DOHH2 (cell line): ENCODE data around the gene ANTXR1.
"Not testable (repeated sequence)": the region's sequence is repeated elsewhere in the genome, so short reads cannot be mapped to it uniquely, and the experiment has no call there.

Experiments used
- H3F3A ChIP-seq: fragments of 200-600 bp; sonication (generic), shearing (Covaris generic); 2 replicates; pipeline ENCODE4 v1.6.0; 2016; ENCODE audit warnings: antibody characterized with exemption, mild to moderate bottlenecking; ENCODE audit not compliant: control insufficient read depth, insufficient read depth
- H3K27ac ChIP-seq: fragments of 200-600 bp; sonication (generic); 2 replicates; pipeline ENCODE4 v1.5.1; 2014; ENCODE audit warnings: low read depth, mild to moderate bottlenecking, low read length, moderate library complexity
- H3K27me3 ChIP-seq: fragments of 200-600 bp; sonication (generic); 2 replicates; pipeline ENCODE4 v1.6.1; 2014; ENCODE audit warnings: mild to moderate bottlenecking, low read length, mixed read lengths; ENCODE audit not compliant: control insufficient read depth
- H3K36me3 ChIP-seq: fragments of 200-600 bp; sonication (generic); 2 replicates; pipeline ENCODE4 v1.6.1; 2014; ENCODE audit warnings: mild to moderate bottlenecking, low read length, moderate library complexity, mixed read lengths; ENCODE audit not compliant: control insufficient read depth
- H3K4me1 ChIP-seq: fragments of 200-600 bp; sonication (generic); 2 replicates; pipeline ENCODE4 v1.6.1; 2014; ENCODE audit warnings: mild to moderate bottlenecking, low read length, mixed read lengths; ENCODE audit not compliant: control insufficient read depth
- H3K4me2 ChIP-seq: fragments of 200-600 bp; sonication (generic); 2 replicates; pipeline ENCODE4 v1.6.0; 2014; ENCODE audit warnings: mild to moderate bottlenecking, low read length, moderate library complexity
- H3K4me3 ChIP-seq: fragments of 200-600 bp; sonication (generic); 2 replicates; pipeline ENCODE4 v1.5.1; 2014; ENCODE audit warnings: mild to moderate bottlenecking, low read length, mixed read lengths
- H3K79me2 ChIP-seq: fragments of 200-600 bp; sonication (generic); 2 replicates; pipeline ENCODE4 v1.6.1; 2014; ENCODE audit warnings: mild to moderate bottlenecking, low read length, mixed read lengths; ENCODE audit not compliant: control insufficient read depth
- H3K9me2 ChIP-seq: fragments of 200-600 bp; sonication (generic); replicated peaks from 2 replicates; pipeline ENCODE4 v1.6.1; 2014; ENCODE audit warnings: mild to moderate bottlenecking, low read length, mixed read lengths; ENCODE audit not compliant: control insufficient read depth
- H3K9me3 ChIP-seq: fragments of 200-600 bp; sonication (generic); 2 replicates; pipeline ENCODE4 v1.6.1; 2014; ENCODE audit warnings: antibody characterized with exemption, low read length, mixed read lengths; ENCODE audit not compliant: control insufficient read depth, insufficient read depth
- H4K20me1 ChIP-seq: fragments of 200-600 bp; sonication (generic); 2 replicates; pipeline ENCODE4 v1.6.0; 2014; ENCODE audit warnings: low read depth, mild to moderate bottlenecking, antibody characterized with exemption, low read length, moderate library complexity; ENCODE audit not compliant: control insufficient read depth, insufficient read depth
- CTCF ChIP-seq: fragments of 200-600 bp; sonication (generic); IDR thresholded peaks from one replicate; pipeline ENCODE4 v1.5.1; 2014; ENCODE audit warnings: antibody characterized with exemption, mild to moderate bottlenecking, low read depth, low read length; ENCODE audit not compliant: poor library complexity, severe bottlenecking
- EZH2phosphoT487 ChIP-seq: fragments of 200-600 bp; sonication (generic); IDR thresholded peaks from 2 replicates; pipeline ENCODE4 v1.6.1; 2017; ENCODE audit warnings: borderline replicate concordance, mild to moderate bottlenecking, antibody characterized with exemption, low read length, moderate library complexity, mixed read lengths

ANTXR1 gene

DNA sequence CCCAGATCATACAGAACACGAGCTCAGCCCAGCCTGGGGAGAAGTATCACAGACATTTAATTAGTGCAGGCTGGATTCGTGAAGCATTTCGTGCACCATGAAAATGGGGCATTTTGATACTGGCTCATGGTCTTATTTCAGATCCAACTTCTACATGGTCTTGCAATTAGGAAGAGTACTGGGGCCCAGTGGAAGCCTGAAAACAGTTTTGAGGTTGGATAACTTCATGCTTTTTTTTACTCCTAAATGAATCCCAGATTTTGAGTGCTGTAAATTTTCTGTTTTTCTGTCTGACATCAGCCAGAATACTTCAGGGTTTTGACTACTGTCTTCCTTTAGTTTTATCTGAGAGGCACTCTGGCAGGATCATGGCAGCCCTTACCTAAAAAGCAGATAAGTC is 213.9 kb downstream of the ANTXR1 start:
- Histone ChIP-seq H3K9me3 (no peaks in the 10 kb centered on the region), H3F3A (no peaks in the 10 kb centered on the region), H3K27ac (no peak overlapping the region), H3K4me1 (no peaks in the 10 kb centered on the region), H3K79me2 (no peaks in the 10 kb centered on the region), H4K20me1 (no peaks in the 10 kb centered on the region), H3K4me3 (no peak overlapping the region), H3K36me3 (no peaks in the 10 kb centered on the region), H3K9me2 (no peaks in the 10 kb centered on the region), H3K4me2 (no peak overlapping the region), H3K27me3 (peaks cover 5% of the 10 kb centered on the region; the same call in 1 of the 2 replicates)
- TF ChIP-seq CTCF (no peak), EZH2phosphoT487 (no peak)

GRCh38 chr2:69227716-69228115 is 214.7 kb downstream of the ANTXR1 start:
- Histone ChIP-seq H3K4me2 (no peak overlapping the region), H3K27ac (no peak overlapping the region), H3K27me3 (peaks cover 5% of the 10 kb centered on the region; the same call in 1 of the 2 replicates), H3K9me3 (no peaks in the 10 kb centered on the region), H3K36me3 (no peaks in the 10 kb centered on the region), H3F3A (no peaks in the 10 kb centered on the region), H3K79me2 (no peaks in the 10 kb centered on the region), H4K20me1 (no peaks in the 10 kb centered on the region), H3K9me2 (no peaks in the 10 kb centered on the region), H3K4me1 (no peaks in the 10 kb centered on the region), H3K4me3 (no peak overlapping the region)
- TF ChIP-seq EZH2phosphoT487, result no peak
- TF ChIP-seq CTCF, result no peak

DNA sequence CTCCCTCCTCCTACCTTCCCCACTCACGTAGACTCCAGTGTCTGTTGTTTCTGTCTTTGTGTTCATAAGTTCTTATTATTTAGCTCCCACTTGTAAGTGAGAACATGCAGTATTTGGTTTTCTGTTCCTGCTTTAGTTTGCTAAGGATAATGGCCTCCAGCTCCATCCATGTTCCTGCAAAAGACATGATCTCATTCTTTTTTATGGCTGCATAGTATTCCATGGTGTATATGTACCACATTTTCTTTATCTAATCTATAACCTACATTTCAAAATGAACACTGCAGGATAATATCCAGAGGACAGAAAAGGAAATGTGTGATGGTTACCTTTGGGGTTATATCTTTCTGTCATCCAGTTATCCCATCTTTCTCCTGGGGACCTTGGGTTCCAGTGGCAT is 218.0 kb downstream of the ANTXR1 start:
- H3K27ac ChIP-seq, H3K36me3 ChIP-seq, H3K4me1 ChIP-seq, H3K79me2 ChIP-seq, H3F3A ChIP-seq, H3K27me3 ChIP-seq, H3K9me3 ChIP-seq, H3K4me3 ChIP-seq, H3K9me2 ChIP-seq, H3K4me2 ChIP-seq, H4K20me1 ChIP-seq: not testable (repeated sequence)

DNA sequence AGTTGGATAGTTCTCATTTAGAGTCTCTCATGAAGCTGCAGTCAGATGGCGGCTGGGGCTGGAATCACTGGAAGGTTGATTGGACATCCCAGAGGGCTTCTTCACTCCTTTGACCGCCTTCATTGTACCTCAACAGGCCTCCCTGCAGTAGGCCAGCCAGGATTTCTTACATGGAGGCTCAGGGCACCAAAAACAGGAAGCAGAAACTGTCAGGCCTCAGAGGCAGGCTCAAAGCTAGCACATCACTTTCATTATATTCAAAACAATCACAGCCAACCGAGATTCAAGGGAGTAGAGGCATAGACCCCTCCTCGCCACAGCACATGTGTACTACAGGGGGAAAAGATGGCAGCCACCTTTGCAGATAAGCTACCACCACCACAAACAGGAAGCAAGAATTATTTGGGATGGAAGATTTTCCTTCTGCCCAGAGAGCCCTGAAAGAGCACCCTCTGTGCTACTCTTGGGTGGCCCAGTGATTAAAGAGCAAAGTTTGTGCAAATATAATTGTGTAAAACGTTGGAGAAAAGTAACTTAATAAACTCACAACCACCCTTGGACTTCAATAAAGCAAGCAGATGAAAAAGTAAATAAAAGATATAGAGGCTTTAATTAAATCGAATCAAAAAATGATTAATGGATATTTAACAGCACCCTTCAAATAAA is 218.8 kb downstream of the ANTXR1 start:
- Histone ChIP-seq H3K79me2 (no peaks in the 10 kb centered on the region), H3F3A (no peaks in the 10 kb centered on the region), H3K27me3 (no peaks in the 10 kb centered on the region; the same call in 1 of the 2 replicates), H3K9me2 (no peaks in the 10 kb centered on the region), H3K4me1 (no peaks in the 10 kb centered on the region), H3K4me2 (no peak overlapping the region), H3K27ac (no peak overlapping the region), H3K36me3 (no peaks in the 10 kb centered on the region), H3K9me3 (no peaks in the 10 kb centered on the region), H4K20me1 (no peaks in the 10 kb centered on the region), H3K4me3 (no peak overlapping the region)
- TF ChIP-seq CTCF, result no peak
- TF ChIP-seq EZH2phosphoT487, result no peak

GRCh38 chr2:69235835-69236234 is 222.9 kb downstream of the ANTXR1 start:
- not testable (repeated sequence) for H3K36me3 ChIP-seq, H3K27ac ChIP-seq, H3F3A ChIP-seq, H3K4me3 ChIP-seq, H4K20me1 ChIP-seq, H3K9me2 ChIP-seq, H3K27me3 ChIP-seq, H3K4me2 ChIP-seq, H3K4me1 ChIP-seq, H3K79me2 ChIP-seq, H3K9me3 ChIP-seq
